ENCODE results near the gene BCKDHB.

The BCKDHB gene

GRCh38 chr6:80145509-80145908 lies 39.0 kb downstream of the BCKDHB start:
- Histone ChIP-seq H3K23ac (ENCODE audit: low read length) (no peak overlapping the region), H3K4me2 (ENCODE audit: low read length) (no peak overlapping the region), H2BK5ac (ENCODE audit: low read depth, low read length, poor library complexity) (no peak overlapping the region), H3K14ac (ENCODE audit: low read length) (no peak overlapping the region), H3K9ac (ENCODE audit: low read length) (no peak overlapping the region), H2AK5ac (ENCODE audit: low read length) (no peak overlapping the region), H4K8ac (ENCODE audit: low read depth, low read length) (no peak overlapping the region), H3K27me3 (ENCODE audit: insufficient read depth, low read length) (no peaks in the 10 kb centered on the region), H3K36me3 (ENCODE audit: control insufficient read depth in 1 of 2, insufficient read depth in 2 of 2, low read length in 2 of 2) (peaks cover 0 to 2% of the 10 kb centered on the region in 2 experiments), H3K9me3 (ENCODE audit: insufficient read depth, low read depth, low read length) (no peaks in the 10 kb centered on the region), H2BK12ac (ENCODE audit: low read length) (no peak overlapping the region), H3K4me3 (ENCODE audit: low read depth, low read length) (no peak overlapping the region), H4K12ac (ENCODE audit: low read depth, low read length) (no peak overlapping the region), H3K4ac (ENCODE audit: low read depth, low read length) (no peak overlapping the region), H3K27ac (ENCODE audit: low read depth, low read length) (no peak overlapping the region), H2BK120ac (ENCODE audit: insufficient read depth, low read length, poor library complexity) (no peak overlapping the region), H2AFZ (ENCODE audit: insufficient read depth, low read length, poor library complexity) (no peak overlapping the region), H4K91ac (ENCODE audit: low read depth, low read length) (no peak overlapping the region), H3K18ac (ENCODE audit: low read length) (no peak overlapping the region), H3K79me1 (ENCODE audit: low read length) (no peaks in the 10 kb centered on the region), H3K79me2 (ENCODE audit: control insufficient read depth, insufficient read depth, low read length, poor library complexity) (no peaks in the 10 kb centered on the region), H3K4me1 (ENCODE audit: control insufficient read depth in 1 of 2, insufficient read depth in 2 of 2, low read length in 2 of 2) (no peaks in the 10 kb centered on the region)
- no peak for DNase-seq

- Histone ChIP-seq H3K79me1 (ENCODE audit: low read length) (no peaks in the 10 kb centered on the region), H4K8ac (ENCODE audit: low read depth, low read length) (no peak overlapping the region), H3K36me3 (ENCODE audit: control insufficient read depth in 1 of 2, insufficient read depth in 2 of 2, low read length in 2 of 2) (peaks cover 0 to 2% of the 10 kb centered on the region in 2 experiments), H3K4me1 (ENCODE audit: control insufficient read depth in 1 of 2, insufficient read depth in 2 of 2, low read length in 2 of 2) (no peaks in the 10 kb centered on the region), H3K4ac (ENCODE audit: low read depth, low read length) (no peak overlapping the region), H3K9me3 (ENCODE audit: insufficient read depth, low read depth, low read length) (no peaks in the 10 kb centered on the region), H4K91ac (ENCODE audit: low read depth, low read length) (no peak overlapping the region), H4K12ac (ENCODE audit: low read depth, low read length) (no peak overlapping the region), H2AFZ (ENCODE audit: insufficient read depth, low read length, poor library complexity) (no peak overlapping the region), H2AK5ac (ENCODE audit: low read length) (no peak overlapping the region), H2BK5ac (ENCODE audit: low read depth, low read length, poor library complexity) (no peak overlapping the region), H3K14ac (ENCODE audit: low read length) (no peak overlapping the region), H3K79me2 (ENCODE audit: control insufficient read depth, insufficient read depth, low read length, poor library complexity) (no peaks in the 10 kb centered on the region), H3K4me2 (ENCODE audit: low read length) (no peak overlapping the region), H3K18ac (ENCODE audit: low read length) (no peak overlapping the region), H3K23ac (ENCODE audit: low read length) (no peak overlapping the region), H3K9ac (ENCODE audit: low read length) (no peak overlapping the region), H3K27ac (ENCODE audit: low read depth, low read length) (no peak overlapping the region), H3K27me3 (ENCODE audit: insufficient read depth, low read length) (no peaks in the 10 kb centered on the region), H2BK120ac (ENCODE audit: insufficient read depth, low read length, poor library complexity) (no peak overlapping the region), H2BK12ac (ENCODE audit: low read length) (no peak overlapping the region), H3K4me3 (ENCODE audit: low read depth, low read length) (no peak overlapping the region)
- WGBS (ENCODE audit: extremely low coverage, insufficient coverage, insufficient read length): no CpG with 5 or more reads among the region's 1 CpG
- no peak for DNase-seq
These were observed 39.5 kb downstream of the BCKDHB start for GRCh38 chr6:80145921-80146320.

- no peak for DNase-seq
- Histone ChIP-seq H3K14ac (ENCODE audit: low read length) (no peak overlapping the region), H2AK5ac (ENCODE audit: low read length) (no peak overlapping the region), H3K4ac (ENCODE audit: low read depth, low read length) (no peak overlapping the region), H3K4me3 (ENCODE audit: low read depth, low read length) (no peak overlapping the region), H3K9me3 (ENCODE audit: insufficient read depth, low read depth, low read length) (no peaks in the 10 kb centered on the region), H3K4me2 (ENCODE audit: low read length) (no peak overlapping the region), H2AFZ (ENCODE audit: insufficient read depth, low read length, poor library complexity) (no peak overlapping the region), H3K27me3 (ENCODE audit: insufficient read depth, low read length) (no peaks in the 10 kb centered on the region), H3K18ac (ENCODE audit: low read length) (no peak overlapping the region), H3K9ac (ENCODE audit: low read length) (no peak overlapping the region), H3K23ac (ENCODE audit: low read length) (no peak overlapping the region), H2BK120ac (ENCODE audit: insufficient read depth, low read length, poor library complexity) (no peak overlapping the region), H2BK5ac (ENCODE audit: low read depth, low read length, poor library complexity) (no peak overlapping the region), H4K8ac (ENCODE audit: low read depth, low read length) (no peak overlapping the region), H3K36me3 (ENCODE audit: control insufficient read depth in 1 of 2, insufficient read depth in 2 of 2, low read length in 2 of 2) (peaks cover 0 to 2% of the 10 kb centered on the region in 2 experiments), H4K12ac (ENCODE audit: low read depth, low read length) (no peak overlapping the region), H4K91ac (ENCODE audit: low read depth, low read length) (no peak overlapping the region), H3K4me1 (ENCODE audit: control insufficient read depth in 1 of 2, insufficient read depth in 2 of 2, low read length in 2 of 2) (no peaks in the 10 kb centered on the region), H2BK12ac (ENCODE audit: low read length) (no peak overlapping the region), H3K79me2 (ENCODE audit: control insufficient read depth, insufficient read depth, low read length, poor library complexity) (no peaks in the 10 kb centered on the region), H3K27ac (ENCODE audit: low read depth, low read length) (no peak overlapping the region), H3K79me1 (ENCODE audit: low read length) (no peaks in the 10 kb centered on the region)
- no CpG with 5 or more reads among the region's 1 CpG for WGBS (ENCODE audit: extremely low coverage, insufficient coverage, insufficient read length)
These were observed 41.7 kb downstream of the BCKDHB start for GRCh38 chr6:80148220-80148619.

- Histone ChIP-seq H3K18ac (ENCODE audit: low read length) (no peak overlapping the region), H2AFZ (ENCODE audit: insufficient read depth, low read length, poor library complexity) (no peak overlapping the region)
- no peak for DNase-seq
These were observed 45.2 kb downstream of the BCKDHB start for GRCh38 chr6:80151635-80152034.

More at GRCh38 chr6:80151635-80152034, 45.2 kb downstream of the BCKDHB start:
- no peak overlapping the region for H3K4me3 ChIP-seq (ENCODE audit: low read depth, low read length)
- H4K8ac ChIP-seq (ENCODE audit: low read depth, low read length): no peak overlapping the region
- no peak overlapping the region for H4K12ac ChIP-seq (ENCODE audit: low read depth, low read length)
- no peak overlapping the region for H2BK120ac ChIP-seq (ENCODE audit: insufficient read depth, low read length, poor library complexity)
- H3K79me1 ChIP-seq (ENCODE audit: low read length): no peaks in the 10 kb centered on the region
- H3K9ac ChIP-seq (ENCODE audit: low read length): no peak overlapping the region
- H3K23ac ChIP-seq (ENCODE audit: low read length): no peak overlapping the region
- H3K27ac ChIP-seq (ENCODE audit: low read depth, low read length): no peak overlapping the region
- H3K27me3 ChIP-seq (ENCODE audit: insufficient read depth, low read length): no peaks in the 10 kb centered on the region
- H3K79me2 ChIP-seq (ENCODE audit: control insufficient read depth, insufficient read depth, low read length, poor library complexity): no peaks in the 10 kb centered on the region
- H2BK12ac ChIP-seq (ENCODE audit: low read length): no peak overlapping the region
- H3K36me3 ChIP-seq (ENCODE audit: control insufficient read depth in 1 of 2, insufficient read depth in 2 of 2, low read length in 2 of 2): no peaks in the 10 kb centered on the region
- no peak overlapping the region for H4K91ac ChIP-seq (ENCODE audit: low read depth, low read length)
- no peaks in the 10 kb centered on the region for H3K4me1 ChIP-seq (ENCODE audit: control insufficient read depth in 1 of 2, insufficient read depth in 2 of 2, low read length in 2 of 2)
- WGBS (ENCODE audit: extremely low coverage, insufficient coverage, insufficient read length): no CpG with 5 or more reads among the region's 2 CpGs
- no peak overlapping the region for H3K14ac ChIP-seq (ENCODE audit: low read length)
- no peak overlapping the region for H2AK5ac ChIP-seq (ENCODE audit: low read length)
- H3K9me3 ChIP-seq (ENCODE audit: insufficient read depth, low read depth, low read length): no peaks in the 10 kb centered on the region
- no peak overlapping the region for H2BK5ac ChIP-seq (ENCODE audit: low read depth, low read length, poor library complexity)
- H3K4me2 ChIP-seq (ENCODE audit: low read length): no peak overlapping the region
- H3K4ac ChIP-seq (ENCODE audit: low read depth, low read length): no peak overlapping the region
